HG02642 (cell line): Measurements from ENCODE around the gene CHD2.

ENCODE experiments used
- ATAC-seq: cut with Tn5 transposase; IDR thresholded peaks from one replicate; pipeline ENCODE4 v1.9.1; 2021; ENCODE audit warnings: mild to moderate bottlenecking; ENCODE audit not compliant: unreplicated experiment, poor library complexity

The CHD2 gene

DNA sequence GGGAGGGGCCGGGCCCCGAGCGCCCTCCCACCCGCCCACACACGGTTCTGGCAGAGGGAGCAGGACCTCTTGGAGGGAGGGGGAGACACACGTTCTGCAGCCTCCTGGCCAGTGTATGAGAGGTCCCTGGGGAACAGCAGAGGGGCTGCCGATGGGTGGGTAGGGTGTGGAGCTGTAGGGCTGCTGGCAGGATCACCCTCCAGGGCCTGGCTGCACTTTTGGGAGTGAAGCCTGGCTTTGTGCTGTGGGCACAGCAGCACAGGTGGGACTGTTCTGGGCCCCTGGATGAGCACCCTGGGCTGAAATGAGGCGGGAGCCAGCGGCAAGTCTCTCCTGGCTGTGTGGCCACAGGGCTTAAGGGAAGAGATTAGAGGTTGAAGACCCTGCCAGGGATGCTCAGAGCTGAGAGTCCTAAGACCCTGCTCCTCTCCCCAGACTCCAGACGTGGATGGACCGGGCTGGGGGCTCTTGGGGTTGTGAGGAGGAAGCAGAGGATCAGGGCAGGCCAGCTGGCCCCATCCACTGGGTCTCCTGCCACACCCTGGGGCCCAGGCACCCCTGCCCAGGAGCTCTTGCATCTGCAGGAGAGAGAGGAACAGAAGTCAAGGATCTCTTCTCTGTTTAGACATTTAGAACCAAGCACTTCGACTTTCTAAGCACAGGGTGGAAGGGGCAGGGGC is 143.6 kb downstream of the CHD2 start:
- no peak for ATAC-seq

- no peak for ATAC-seq
These were observed 144.4 kb downstream of the CHD2 start for GRCh38 chr15:93044301-93045190.

GRCh38 chr15:93045191-93045785 is 145.2 kb downstream of the CHD2 start:
- no peak for ATAC-seq

DNA sequence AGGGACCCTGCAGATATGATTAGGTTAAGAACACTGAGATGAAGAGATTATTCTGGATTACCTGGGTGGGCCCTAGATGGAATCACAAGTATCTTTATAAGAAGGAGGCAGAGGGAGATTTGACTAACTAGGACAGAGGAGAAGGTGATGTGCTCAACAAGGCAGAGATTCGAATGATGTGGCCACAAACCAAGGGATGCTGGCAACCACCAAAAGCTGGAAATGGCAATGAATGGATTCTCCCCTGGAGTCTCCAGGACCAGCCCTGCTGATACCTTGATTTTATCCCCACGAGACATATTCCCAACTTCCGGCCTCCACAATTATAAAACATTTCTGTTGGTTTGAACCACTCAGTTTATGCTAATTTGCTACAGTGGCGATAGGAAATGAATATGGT is 146.0 kb downstream of the CHD2 start:
- ATAC-seq, result no peak

GRCh38 chr15:93046721-93047120 is 146.6 kb downstream of the CHD2 start:
- ATAC-seq, result no peak

GRCh38 chr15:93047621-93048425 is 147.7 kb downstream of the CHD2 start:
- ATAC-seq, result no peak

DNA sequence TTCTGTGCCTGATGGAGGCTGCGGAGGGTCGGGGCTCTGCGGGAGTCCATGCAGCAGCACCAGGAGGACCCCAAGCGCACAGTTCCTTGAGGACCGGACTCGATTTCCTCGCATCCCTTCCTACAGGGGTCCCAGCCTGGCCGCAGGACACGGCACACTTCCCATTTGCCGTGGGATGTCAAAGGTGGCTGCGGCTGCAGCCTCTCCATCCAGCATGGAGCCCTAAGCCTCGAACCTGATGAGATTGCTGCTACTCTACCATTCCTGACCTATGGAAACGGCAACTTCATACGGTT is 148.2 kb downstream of the CHD2 start:
- ATAC-seq, result no peak

DNA sequence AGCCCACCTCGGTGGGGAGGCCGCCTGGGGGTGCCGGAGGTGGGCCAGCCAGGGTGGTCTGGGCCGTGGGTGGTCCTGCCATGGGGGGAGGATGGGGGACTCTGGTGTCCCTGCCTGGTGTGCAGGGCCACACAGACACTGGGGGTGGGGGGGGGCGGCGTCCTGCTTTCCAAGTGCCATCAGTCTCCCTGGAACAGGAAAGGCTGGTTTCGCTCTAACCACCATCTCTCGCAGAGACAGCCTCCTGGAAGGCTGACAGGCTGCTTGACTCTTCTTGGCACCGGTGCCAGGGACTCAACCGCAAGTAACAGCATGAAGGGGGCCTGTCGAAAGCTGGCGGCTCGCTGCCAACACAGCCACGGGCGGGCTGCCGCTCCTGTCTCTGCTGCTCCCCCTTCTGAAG is 148.6 kb downstream of the CHD2 start:
- no peak for ATAC-seq

DNA sequence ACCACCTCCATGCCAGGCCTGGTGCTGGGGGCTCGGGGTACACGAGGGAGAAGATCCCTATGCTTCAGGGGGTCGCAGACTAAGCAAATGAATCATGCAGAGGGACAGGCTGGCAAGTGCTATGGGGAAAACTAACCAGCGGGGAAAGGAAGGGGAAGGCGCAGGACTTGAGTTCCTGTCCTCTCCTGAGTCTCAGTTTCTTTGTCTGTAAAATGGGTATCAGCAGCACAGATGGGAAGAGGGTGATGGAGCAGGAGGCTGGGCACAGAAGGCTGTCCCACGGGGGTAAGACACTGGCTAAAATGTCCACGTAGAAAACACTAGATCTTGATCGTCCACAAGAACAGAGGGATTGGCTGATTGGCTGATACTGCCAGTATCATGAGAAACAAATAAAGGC is 149.1 kb downstream of the CHD2 start:
- no peak for ATAC-seq

DNA sequence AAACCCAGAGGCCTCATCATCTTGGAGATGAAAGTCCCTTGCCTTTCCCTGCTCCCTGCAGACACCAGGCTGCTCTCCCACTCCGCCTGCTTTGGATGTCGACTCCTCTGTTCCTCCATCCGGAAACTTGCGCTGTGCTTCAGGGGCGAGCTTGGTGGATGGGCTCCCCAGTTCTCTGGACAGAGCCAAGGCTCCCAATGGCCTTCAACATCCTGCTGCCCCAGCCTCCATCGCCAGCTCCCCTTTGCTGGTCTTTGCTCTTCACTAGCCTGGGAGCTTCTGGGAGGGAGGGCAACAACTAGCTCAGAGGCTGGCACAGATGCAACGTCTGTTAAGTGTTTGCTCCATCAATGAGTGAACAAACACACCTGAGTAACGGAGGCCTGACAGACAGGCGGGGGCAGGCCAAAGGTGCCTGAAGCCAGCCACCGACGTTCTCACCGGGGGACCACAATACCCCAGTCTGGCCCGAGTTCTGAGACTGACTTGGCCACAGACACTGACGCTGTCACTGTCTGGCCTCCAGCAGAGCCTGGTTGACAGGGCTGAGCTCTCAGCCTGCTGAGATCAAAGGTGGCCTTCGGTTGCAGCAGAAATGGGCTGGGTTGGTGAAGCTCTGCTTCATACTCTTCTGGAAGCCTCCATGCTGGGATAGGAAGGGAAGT is 149.9 kb downstream of the CHD2 start:
- no peak for ATAC-seq

DNA sequence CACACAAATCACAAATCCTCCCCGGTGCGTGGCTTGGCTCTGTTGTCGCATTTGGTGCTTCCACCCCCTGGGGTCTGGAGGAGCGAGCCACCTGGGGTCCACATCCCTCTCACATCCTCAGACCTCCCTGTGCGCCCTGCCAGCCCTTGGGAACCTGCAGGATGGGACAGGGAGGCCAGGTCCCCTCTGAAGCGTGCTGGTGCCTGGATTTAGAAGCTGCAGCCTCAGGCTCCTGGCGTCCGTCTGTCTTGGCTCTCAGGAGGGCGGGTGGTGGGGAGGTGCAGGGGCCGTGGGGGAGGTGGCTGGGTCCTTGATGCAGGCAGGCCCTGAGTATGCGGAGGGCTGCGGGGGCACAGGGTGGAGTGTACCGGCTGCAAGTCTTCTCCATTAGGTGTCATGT is 150.5 kb downstream of the CHD2 start:
- no peak for ATAC-seq

- ATAC-seq, result no peak
These were observed 151.3 kb downstream of the CHD2 start for GRCh38 chr15:93051236-93052089.

DNA sequence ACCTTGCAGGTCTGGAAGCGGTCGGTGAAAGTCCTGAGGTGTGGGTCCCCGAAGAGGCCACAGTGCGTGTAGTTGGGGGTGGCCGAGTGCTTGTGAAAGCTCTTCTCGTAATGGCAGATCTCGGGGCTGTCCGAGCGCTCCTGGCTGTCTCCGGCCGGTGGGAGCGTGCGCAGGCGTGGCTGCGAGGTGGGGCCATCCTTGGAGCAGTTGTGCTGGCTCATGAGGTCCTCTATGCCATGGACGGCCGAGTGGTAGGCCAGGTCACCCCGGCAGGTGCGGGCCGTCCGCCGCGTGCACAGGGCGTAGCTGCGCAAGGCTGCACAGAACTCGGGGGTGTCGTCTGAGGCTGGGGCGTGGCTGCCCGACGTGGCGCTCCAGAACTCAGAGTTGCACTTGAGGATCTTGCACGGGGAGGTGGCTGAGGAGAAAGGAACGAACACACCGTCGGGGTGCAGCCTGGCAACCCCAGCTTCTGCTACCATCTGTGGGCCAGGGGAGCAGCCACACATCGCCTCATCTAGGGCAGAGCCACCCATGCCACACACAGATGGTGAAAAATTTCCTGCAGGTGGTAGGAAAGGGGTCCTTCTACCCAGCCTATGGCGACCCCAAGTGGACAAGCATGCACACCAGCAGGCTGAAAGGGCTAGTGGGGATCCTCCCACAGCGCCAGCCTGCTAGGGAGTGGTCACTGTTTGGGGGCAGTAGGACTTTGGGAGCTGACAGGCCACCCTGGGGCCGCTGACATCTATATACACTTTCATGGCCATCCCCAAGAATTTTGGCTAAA is 152.2 kb downstream of the CHD2 start:
- no peak for ATAC-seq

DNA sequence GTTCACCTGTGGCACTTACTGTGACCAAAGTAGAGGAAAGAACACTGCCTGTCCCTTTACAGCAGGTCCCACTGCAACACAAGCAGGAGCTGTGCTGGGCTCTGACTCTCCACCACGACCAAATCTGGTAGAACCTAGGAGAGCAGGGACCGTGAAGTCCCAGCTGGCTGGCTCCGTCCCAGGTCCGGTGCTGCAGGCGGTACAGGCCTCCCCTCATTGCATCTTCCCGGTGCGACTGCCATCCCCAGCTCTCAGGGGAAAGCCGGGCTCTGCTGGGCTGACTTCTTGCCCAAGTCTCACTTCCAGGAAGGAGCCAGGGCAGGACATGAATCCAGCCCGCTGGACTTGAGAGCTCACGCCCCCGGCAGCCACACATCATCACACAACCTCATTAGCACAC is 155.1 kb downstream of the CHD2 start:
- ATAC-seq, result no peak

DNA sequence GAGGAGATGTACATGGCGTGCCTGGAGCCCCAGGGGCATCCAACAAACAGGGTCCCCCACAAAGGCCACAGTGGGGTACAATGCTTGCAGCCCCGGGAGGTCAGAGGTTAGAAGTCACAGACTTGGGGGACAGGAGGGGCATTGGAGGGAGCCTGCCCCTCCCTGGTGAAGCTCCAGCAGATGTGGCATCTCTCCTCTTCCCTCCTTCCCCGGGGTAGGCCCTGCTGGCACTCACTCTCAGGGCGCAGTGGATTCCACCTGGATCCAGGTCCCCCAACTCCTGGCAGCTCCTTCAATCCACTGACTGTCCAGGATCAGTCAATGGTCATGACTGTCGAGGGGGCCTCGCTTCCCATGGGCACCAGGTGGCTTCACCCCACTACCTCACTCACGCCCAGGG is 156.7 kb downstream of the CHD2 start:
- no peak for ATAC-seq

DNA sequence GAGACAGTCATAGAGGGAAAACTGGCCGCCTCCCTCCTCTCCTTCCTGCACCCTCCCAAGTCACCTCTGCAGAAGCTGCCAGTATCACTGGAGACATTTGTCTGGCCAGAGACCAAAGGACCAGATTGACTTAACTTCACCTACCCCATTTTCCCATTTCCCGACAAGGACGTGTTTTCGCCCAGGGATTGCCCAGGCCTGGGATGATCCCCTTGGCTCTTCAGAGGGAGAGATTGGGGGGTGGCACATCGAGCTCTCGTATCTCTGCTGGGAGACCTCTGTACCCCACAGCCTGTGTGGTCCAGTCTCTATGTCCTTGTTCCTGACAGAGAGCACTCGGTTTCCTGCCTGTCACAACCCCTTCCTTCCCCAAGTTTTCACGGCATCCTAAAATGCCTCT is 157.5 kb downstream of the CHD2 start:
- no peak for ATAC-seq

DNA sequence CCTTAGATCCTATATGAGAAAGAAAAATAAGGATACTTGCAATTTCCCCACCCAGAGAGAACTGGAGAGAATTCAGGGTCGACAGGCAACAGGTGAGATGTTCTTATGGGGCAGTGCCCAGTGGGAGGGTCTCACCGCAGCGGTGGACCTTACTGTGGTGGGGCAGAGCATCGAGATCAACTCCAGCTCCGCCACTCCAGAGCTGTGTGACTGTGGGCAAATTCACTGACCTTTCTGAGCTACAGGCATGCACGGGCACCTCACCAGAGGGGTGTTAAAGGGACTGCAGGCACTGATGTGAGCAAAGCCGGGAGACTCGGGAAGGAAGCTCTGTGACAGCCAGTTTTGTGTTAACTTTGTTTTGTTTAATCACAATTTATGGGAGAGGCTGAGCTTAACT is 158.0 kb downstream of the CHD2 start:
- ATAC-seq, result no peak

DNA sequence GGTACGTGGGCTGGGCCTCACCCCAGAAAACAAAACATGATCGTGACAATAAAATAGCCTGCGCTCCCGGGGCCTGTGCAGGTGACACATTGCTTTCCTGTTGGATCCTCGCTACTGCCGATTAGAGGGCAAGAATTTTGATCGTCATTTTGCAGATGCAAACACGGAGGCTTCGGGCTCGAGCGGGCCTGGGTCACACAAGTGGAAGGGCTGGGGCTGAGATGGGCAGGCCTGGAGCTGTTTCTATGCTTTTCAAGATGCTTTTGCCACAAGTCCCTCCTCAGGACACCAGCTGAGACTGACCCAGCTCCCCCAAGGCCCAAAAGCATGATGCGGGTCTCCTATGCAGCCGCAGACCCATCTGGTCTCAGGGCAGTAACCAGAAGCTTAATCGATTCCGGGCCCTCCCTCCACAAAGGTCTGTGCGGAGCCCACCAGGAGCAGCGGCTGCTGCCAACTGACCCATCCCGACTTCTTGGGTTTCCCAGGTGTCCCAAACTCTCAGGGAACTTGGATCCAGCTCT is 158.8 kb downstream of the CHD2 start:
- ATAC-seq, result no peak
